Coronary artery (tissue), 2 donors: ENCODE measurements around the gene STXBP2.
"Not testable (repeated sequence)": the region's sequence is repeated elsewhere in the genome, so short reads cannot be mapped to it uniquely, and the experiment has no call there.

Experiments
- DNase-seq: peaks from one replicate; pipeline ENCODE4 v3.0.0-alpha.2; 2017; ENCODE audit warnings: low spot score
- H3K27ac ChIP-seq, 2 donors: fragments of 200-600 bp; sonication (generic); one replicate each; pipeline ENCODE4 v1.5.1; 2016 to 2019
- H3K4me3 ChIP-seq: fragments of 200-600 bp; sonication (generic); 2 replicates; pipeline ENCODE4 v1.5.1; 2016; ENCODE audit warnings: mild to moderate bottlenecking, moderate library complexity
- TF ChIP-seq, protein P1 (sequence below): fragments of 200-600 bp; sonication (generic); IDR thresholded peaks from one replicate; pipeline ENCODE4 v1.5.1; 2019; ENCODE audit warnings: antibody characterized with exemption

STXBP2 gene

DNA sequence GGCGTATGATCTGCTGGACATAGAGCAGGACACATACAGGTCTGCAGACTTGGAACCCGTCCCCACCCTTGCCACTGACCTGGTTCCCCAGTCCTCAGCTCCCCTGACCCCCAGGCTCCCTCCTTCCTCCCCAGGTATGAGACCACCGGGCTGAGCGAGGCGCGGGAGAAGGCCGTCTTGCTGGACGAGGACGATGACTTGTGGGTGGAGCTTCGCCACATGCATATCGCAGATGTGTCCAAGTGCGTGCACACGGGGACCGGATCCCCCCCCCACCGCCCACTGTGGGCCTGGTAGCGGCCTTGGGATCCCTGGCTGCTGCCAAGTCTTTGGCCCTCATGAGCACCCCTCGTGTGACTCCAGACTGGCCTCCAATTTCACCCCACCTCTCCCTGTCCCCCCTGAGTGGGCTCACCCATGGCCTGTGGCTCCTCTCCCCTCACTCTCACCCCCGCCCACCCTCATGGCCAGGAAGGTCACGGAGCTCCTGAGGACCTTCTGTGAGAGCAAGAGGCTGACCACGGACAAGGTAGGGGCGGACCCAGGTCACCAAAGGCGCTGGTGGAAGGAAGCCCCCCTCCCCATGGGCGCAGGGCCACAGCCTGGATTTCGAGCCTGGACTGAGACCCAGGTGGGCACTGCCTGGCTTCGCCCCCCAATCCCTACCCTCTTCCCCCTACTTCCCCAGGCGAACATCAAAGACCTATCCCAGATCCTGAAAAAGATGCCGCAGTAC, 5.6 kb downstream of the STXBP2 start:
- Histone ChIP-seq H3K4me3 (no peak overlapping the region), H3K27ac (no peak overlapping the region)
- DNase-seq = no peak
- TF ChIP-seq, protein P1, sequence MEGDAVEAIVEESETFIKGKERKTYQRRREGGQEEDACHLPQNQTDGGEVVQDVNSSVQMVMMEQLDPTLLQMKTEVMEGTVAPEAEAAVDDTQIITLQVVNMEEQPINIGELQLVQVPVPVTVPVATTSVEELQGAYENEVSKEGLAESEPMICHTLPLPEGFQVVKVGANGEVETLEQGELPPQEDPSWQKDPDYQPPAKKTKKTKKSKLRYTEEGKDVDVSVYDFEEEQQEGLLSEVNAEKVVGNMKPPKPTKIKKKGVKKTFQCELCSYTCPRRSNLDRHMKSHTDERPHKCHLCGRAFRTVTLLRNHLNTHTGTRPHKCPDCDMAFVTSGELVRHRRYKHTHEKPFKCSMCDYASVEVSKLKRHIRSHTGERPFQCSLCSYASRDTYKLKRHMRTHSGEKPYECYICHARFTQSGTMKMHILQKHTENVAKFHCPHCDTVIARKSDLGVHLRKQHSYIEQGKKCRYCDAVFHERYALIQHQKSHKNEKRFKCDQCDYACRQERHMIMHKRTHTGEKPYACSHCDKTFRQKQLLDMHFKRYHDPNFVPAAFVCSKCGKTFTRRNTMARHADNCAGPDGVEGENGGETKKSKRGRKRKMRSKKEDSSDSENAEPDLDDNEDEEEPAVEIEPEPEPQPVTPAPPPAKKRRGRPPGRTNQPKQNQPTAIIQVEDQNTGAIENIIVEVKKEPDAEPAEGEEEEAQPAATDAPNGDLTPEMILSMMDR = no peak

DNA sequence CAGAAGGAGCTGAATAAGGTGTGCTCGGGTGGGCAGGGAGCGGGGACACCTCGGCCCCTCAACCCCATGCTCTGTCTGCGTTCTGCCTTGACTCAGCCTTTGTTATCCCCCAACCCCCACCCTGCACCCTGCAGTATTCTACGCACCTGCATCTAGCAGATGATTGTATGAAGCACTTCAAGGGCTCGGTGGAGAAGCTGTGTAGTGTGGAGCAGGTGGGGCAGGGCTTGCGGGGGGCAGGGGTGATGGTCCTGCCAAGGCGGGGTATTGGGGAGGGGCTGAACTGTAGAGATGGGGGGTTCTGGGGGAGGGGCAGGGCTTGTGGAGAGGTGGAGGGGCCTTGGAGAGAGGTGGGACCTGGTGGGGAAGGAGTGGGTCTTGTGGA, 6.1 kb downstream of the STXBP2 start:
- no peak for DNase-seq
- TF ChIP-seq, protein P1 = no peak
- Histone ChIP-seq H3K4me3 (no peak overlapping the region), H3K27ac (no peak overlapping the region)

DNA sequence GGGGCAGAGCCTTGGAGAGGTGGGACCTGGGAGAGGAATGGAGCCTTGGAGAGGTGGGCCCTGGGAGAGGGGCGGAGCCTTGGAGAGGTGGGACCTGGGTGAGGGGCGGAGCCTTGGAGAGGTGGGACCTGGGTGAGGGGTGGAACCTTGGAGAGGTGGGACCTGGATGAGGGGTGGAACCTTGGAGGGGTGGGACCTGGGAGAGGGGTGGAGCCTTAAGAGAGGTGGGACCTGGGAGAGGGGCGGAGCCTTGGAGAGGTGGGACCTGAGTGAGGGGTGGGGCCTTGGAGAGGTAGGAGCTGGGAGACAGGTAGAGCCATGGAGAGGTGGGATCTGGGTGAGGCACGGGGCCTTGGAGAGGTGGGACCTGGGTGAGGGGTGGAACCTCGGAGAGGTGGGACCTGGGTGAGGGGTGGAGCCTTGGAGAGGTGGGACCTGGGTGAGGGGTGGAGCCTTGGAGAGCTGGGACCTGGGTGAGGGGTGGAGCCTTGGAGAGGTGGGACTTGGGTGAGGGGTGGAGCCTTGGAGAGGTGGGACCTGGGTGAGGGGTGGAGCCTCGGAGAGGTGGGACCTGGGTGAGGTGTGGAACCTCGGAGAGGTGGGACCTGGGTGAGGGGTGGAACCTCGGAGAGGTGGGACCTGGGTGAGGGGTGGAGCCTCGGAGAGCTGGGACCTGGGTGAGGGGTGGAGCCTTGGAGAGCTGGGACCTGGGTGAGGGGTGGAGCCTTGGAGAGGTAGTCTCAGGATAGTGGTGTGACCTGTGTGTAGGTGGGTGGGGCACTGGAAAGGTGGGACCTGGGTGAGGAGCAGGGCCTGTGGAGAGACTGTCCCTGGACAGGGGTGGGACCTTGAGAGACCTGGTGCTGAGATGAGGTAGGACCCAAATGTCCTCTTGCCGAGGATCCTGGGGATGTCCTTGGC, 7.0 kb downstream of the STXBP2 start:
- not testable (repeated sequence) for H3K4me3 ChIP-seq, H3K27ac ChIP-seq, DNase-seq

DNA sequence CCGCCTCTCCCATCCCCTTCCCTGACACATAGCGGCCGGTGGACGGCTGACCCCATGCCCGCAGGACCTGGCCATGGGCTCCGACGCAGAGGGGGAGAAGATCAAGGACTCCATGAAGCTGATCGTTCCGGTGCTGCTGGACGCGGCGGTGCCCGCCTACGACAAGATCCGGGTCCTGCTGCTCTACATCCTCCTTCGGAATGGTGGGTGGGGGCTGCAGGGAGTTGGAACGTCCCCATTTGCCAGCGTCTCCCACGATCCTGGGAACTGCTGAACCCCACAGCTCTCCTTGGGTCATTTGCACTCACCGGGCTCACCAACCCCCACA, 7.6 kb downstream of the STXBP2 start:
- DNase-seq = no peak
- no peak overlapping the region for H3K27ac ChIP-seq
- H3K4me3 ChIP-seq = no peak overlapping the region
- TF ChIP-seq, protein P1 = no peak

DNA sequence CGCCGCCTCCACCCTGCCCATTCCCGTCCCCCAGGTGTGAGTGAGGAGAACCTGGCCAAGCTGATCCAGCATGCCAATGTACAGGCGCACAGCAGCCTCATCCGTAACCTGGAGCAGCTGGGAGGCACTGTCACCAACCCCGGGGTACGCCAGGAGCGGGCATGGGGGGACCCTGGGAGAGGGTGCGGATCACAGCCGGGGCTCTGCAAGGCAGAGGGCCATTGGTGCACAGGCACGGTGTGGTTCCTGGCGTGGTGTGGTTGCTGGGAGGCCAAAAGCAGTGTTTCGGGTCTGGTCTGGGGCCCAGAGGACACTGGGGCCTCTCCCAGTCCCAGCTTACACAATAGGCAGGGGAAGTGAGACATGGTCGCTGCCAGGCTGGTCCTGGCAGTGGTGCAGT, 8.3 kb downstream of the STXBP2 start:
- no peak for DNase-seq
- TF ChIP-seq, protein P1 = no peak
- Histone ChIP-seq H3K27ac (no peak overlapping the region), H3K4me3 (no peak overlapping the region)

DNA sequence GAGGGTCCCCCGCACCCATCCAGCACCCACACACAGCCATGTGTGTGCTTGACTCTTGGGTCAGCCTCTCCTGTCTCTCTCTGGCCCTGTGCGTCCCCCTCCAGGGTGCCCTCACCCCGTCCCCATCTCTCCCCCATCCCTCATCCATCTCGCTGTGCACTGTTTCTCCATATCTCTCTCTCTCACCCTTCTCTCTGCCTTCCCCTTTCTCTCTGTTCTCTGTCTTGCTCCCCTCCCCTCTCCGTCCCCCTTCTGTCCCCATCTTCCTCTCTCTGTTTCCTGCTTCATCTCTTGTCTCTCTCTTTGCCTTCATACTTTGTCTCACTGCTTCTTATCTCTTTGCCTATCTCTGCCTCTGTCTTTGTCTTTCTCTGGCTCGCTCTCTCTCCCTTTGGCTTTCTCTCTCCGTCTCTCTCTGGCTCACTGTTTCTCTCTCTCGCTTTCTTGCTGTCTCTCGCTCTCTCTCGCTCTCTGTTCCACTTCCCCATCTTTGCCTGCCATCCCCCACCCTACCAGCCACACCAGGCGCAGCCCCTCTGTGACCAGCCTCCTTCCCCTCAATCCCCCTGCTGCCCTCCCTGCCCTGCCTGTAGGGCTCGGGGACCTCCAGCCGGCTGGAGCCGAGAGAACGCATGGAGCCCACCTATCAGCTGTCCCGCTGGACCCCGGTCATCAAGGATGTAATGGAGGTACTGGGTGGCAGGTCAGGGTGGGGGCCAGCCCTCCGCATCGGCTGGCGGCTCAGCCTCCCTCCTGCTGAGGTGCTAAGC, 8.9 kb downstream of the STXBP2 start:
- Histone ChIP-seq H3K4me3 (no peak overlapping the region), H3K27ac (no peak overlapping the region)
- TF ChIP-seq, protein P1 = no peak
- no peak for DNase-seq

DNA sequence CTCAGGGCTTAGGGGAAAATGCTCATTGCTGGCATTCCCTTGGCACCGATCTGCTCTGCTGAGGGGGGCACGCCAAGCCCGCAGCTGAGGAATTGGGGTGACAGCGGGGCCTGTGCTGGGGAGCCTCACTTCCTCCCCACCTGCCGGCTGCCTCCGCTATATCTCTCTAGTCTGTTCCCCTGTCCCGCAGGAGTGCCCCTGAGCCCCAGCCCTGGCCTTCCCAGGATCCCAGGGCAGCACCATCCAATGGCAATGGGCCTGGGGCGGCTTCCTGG, 9.5 kb downstream of the STXBP2 start:
- no peak for DNase-seq

More for the DNA sequence above, 9.5 kb downstream of the STXBP2 start:
- H3K27ac ChIP-seq = no peak overlapping the region
- TF ChIP-seq, protein P1 = no peak
- H3K4me3 ChIP-seq = no peak overlapping the region
